Stimulated activated CD4-positive, alpha-beta T cell treated with anti-CD3 and anti-CD28 coated beads, Interleukin-2, amount 100 ng/mL, for 24 hours (primary cell): ENCODE data around the gene HSPB2.
"Not testable (repeated sequence)": the region's sequence is repeated elsewhere in the genome, so short reads cannot be mapped to it uniquely, and the experiment has no call there.

Experiments
- DNase-seq, 2 donors: peaks; one replicate each; pipeline ENCODE4 v3.0.0-alpha.2; 2020

The HSPB2 gene, protein sequence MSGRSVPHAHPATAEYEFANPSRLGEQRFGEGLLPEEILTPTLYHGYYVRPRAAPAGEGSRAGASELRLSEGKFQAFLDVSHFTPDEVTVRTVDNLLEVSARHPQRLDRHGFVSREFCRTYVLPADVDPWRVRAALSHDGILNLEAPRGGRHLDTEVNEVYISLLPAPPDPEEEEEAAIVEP

DNA sequence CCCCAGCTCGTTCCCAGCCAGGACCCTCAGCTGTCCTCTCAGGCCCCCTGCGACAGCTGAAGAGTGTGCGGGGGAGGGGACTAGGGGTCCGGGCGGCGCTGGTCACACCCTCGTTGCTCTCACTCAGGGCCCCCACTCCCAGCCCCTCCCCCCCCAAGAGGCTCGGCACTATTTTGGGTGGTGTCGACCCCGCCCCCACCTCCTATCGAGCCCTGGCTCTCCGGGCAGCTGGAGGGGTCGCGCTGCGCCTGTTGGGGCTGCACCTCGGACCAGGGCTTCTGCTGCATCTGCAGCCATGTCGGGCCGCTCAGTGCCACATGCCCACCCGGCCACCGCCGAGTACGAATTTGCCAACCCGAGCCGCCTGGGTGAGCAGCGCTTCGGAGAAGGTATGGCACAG is at the start of gene HSPB2:
Gene HSPB2 (plus strand): TSS at position 200 of the 400 bp plus-strand sequence. CDS start 96 bp downstream, at position 296.
- DNase-seq: no peak

DNA sequence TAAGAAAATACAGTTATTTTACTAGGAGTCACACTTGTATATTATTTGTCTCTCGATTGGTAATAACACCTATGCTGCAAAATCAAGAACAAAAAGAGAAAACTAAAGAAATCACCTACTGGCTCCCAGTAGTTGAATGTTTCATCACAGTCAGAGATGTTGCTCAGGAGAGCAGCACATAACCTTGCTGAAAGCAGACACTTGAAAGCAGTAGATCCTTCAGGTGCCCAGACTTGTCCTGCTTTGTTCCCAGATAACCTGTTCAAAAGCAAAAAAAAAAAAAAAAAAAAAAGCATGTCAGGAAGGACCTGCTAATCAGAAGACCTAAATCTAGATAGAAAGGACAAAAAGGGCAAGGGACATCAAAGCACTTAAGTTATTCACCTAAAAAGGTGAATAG is 42.4 kb upstream of the HSPB2 start:
- DNase-seq: no peak

DNA sequence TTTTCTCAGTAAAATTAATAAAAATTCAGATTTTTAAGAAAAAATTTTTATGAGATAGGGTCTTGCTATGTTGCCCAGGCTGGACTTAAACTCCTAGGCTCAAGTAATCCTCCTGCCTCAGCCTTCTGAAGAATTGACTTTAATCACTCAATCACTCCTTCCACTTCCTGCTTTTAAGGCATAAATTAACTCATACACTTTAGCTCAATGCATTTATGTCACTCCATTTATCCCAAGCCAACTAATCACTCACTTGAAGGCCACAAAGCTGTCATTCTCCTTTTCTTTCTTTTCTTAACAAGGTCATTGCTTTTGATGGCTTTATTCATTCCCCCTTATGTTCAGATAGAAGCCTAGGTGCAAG is 42.0 kb upstream of the HSPB2 start:
- no peak for DNase-seq

DNA sequence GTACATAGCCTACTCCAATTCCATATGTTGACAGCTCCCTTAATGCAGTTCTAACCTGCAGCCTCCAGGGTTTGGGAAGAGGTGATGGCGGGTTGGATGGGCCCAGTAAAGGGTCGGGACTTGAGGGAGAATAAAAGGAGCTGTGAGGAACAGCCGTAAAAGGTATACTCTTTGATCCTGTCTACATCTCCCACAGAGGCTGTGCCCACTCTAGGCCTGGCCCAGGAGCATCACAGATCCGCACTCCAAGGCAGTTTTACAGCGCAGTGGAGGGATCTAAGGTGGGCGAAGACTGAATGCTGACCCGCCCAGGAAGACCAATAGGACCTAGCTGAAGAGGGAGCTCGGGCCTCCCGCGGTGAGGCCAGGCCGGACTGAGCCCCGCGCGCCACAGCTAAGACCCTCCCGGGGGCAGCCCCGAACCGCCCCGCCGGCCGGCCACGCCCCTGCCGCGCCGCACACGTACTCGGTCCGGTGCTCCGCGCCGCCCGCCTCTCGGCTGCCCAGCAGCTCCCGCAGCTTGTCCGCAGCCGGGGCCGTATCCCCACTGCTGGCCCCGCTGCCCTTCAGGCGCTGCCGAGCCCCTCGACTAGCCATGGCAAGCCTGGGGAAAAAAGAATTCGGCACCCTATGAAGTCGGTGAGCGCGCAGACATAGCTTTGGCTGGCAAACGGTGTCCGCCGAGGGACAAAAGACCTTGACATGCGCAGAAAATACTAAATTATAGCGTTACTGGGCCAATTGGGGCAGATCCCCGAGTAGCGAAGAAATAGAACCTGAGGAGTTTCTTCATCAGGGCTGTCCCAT is 41.4 kb upstream of the HSPB2 start, which contains the start of gene ALG9:
Gene ALG9 (minus strand): TSS at position 696 of the 807 bp plus-strand sequence. CDS start 99 bp downstream, at position 597.
- DNase-seq: peak; percentile 93 to 94

DNA sequence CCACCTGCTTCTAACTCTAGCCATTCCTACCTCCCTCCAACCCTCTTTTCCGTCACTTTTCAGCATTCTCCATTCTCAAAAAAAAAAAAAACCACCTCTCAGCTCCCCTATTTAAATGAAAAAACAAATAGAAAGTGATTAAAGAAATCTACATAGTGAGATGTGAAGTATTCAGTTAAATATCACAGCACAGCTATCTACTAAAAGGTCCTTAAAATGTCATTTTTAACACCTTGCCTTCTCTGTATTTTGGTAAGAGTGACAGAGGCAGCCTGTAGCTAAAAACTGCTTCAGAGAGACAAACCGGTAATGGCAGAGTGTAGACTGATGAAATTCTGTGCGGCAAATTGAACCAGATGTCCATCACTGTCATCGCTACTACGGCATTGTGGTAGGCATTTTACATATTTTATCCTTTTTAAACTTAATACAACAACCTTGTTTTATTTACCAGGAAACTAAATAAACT is 40.8 kb upstream of the HSPB2 start:
- DNase-seq: no peak

DNA sequence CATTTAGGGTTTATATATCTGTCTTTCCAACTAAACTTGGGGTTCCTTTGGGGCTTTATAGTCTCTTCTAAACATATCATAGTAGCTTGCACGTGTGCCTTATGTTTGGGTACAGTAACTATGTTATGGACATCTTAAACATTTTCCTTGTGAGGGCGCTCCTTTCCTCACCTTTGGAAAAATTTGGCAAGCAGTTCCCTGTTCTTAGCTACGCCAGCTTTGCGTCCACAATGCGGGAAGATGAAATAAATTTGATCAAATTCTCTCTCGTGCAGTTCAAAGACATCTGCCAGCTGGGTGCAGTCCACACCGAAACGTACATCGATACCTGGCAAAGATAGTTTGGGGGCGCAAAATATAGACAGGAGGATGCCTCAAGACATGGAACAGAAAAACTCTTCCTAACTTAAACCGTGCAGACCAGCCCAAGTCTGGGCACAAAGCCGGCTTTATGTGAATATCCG is 34.1 kb upstream of the HSPB2 start:
- no peak for DNase-seq

DNA sequence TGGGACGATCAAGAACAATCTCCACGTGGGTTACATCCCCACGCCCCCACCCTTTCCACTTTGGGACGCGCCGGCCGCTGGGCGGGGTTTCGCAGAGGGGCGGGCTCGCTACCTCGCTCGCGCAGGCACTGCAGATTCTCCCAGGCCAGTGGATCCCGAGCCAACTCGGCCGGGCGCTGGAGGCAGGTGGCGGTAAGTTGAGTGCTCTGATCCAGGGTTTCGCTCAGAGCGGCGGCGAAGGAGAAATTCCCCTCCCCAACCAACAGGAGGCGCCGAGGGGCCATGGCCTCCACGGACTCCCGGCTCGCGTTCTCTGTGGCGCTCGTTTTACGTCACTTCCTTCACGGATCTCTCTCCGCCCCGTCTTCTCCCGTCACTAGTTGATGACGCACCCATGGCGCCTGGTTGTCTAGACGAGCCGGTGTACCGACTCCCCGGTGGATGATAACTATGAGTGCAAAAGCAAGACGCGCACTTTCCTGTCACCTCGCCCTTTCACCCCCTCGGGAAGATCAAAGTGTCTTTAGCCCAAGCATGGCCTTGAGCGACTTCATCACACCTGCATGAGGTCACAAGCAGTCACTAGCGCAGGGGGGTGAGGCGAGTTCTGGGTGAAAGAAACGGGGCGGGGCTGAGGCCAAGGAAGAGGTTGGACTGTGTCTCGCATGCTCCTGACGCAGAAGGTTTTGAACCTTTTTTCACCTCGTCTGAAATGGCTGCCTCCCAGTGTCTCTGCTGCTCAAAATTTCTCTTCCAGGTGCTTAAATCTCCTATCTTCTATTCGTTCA is 33.5 kb upstream of the HSPB2 start, which contains the start of the genes CFAP68 and FDXACB1:
Gene CFAP68 (plus strand): TSS at position 693 of the 788 bp plus-strand sequence. CDS start 20 bp downstream, at position 713.
Gene FDXACB1 (minus strand): TSS at position 317 of the 788 bp plus-strand sequence. CDS start 33 bp downstream, at position 284.
- peak; percentile 93 to 94 for DNase-seq

DNA sequence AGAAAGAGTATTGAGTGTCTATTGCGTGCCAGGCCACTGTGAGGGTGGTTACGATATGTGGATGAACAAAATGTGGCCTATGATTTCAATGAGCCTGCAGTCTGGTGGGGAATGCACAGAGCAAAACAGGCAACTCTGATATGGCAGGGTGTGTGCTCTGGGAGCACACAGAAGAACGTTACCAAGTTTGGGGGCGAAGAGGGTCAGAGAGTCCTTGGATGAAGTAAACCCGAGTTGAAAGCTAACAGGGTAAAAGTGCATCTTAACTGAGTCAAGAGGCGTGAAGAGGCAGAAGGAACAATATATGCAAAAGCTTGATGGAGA is 32.9 kb upstream of the HSPB2 start:
- no peak for DNase-seq

DNA sequence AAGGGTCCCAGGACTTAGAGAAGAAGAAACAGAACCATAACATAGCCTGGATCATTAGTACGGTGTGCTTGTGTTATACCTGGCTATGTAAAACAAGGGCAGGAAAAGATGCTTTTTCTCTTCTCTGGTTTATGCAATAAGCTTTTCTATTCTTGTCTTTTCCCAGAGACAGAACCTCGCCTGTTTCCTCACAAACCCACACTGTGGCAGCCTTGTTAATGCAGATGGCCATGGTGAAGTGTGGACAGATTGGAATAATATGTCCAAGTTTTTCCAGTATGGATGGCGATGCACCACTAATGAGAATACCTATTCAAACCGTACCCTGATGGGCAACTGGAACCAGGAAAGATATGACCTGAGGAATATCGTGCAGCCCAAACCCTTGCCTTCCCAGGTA is 30.3 kb upstream of the HSPB2 start:
- no peak for DNase-seq

DNA sequence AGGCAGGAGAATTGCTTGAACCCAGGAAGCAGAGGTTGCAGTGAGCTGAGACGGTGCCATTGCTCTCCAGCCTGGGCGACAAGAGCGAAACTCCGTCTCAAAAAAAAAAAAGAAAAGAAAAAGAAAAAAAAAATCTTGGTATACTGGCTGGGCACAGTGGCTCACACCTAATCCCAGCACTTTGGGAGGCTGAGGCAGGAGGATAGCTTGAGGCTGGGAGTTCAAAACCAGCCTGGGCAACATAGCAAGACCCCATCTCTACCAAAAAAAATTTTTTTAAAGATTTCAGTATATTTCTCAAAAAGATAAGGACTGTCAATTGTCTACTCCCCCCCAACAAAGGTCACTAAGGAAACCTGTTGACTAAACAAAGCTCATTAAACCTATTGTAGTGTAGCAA is 27.5 kb upstream of the HSPB2 start:
- DNase-seq: not testable (repeated sequence)

DNA sequence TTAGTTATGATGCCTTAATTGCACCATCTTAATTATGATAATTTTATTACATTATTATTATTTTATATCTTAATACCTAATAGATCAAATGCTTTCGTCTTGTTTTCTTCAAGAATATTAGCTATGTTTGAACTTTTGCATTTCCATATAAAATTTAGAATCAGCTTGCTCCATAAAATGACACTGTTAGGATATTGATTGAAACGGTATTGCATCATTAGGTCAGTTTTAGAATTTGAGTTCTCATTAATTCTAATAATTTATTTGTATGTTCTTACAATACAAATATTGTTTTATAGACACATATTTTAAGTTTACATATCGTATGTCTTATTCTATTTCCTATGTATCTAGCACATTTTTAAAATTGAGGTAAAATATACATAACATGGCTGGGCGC is 26.5 kb upstream of the HSPB2 start:
- DNase-seq: no peak

DNA sequence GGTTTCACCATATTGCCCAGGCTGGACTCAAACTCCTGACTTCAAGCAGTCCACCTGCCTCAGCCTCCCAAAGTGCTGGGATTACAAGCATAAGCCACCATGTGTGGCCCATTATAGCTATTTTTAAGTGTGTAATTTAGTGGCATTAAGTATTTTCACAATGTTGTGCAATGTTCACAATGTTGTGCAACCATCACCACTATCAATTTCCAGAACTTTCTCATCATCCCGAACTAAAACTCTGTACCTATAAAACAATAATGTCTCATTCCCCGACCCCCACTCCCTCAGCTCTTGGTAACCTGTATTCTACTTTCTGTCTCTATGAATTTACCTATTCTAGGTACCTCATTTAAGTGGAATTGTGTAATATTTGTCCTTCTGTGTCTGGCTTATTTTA is 25.7 kb upstream of the HSPB2 start:
- DNase-seq: no peak

DNA sequence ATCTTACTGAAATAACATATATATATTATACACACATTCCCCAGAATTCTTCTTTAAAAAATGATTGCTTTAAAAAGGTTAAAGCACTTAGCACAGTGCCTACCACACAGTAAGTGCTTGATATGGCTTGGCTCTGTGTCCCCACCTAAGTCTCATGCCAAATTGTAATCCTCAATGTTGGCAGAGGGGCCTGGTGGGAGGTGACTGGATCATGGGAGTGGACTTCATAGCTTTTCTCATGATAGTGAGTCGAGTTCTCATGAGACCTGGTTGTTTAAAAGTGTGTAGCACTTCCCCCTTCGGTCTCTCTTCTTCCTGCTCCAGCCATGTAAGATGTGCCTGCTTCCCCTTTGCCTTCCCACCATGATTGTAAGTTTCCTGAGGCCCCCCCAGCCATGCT is 7.1 kb upstream of the HSPB2 start:
- no peak for DNase-seq

DNA sequence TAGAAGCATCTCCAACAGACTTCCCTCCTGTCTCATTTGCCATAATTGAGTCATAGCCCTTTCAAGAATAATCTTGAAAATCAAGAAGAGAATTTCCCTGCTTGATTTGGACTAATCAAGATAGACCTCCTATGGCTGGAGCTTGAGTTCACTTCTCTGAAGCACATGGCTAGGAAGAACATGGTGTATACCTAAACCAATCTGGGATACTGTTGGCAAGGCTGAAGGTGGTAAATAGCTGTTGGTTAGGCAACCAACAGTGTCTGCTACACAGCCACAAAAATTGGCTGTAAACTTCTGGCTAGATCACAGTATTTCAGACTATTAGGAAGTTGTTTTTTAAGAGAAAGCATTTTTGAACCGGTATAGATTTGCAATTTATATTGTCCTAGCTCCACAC is 5.9 kb upstream of the HSPB2 start:
- DNase-seq: no peak

DNA sequence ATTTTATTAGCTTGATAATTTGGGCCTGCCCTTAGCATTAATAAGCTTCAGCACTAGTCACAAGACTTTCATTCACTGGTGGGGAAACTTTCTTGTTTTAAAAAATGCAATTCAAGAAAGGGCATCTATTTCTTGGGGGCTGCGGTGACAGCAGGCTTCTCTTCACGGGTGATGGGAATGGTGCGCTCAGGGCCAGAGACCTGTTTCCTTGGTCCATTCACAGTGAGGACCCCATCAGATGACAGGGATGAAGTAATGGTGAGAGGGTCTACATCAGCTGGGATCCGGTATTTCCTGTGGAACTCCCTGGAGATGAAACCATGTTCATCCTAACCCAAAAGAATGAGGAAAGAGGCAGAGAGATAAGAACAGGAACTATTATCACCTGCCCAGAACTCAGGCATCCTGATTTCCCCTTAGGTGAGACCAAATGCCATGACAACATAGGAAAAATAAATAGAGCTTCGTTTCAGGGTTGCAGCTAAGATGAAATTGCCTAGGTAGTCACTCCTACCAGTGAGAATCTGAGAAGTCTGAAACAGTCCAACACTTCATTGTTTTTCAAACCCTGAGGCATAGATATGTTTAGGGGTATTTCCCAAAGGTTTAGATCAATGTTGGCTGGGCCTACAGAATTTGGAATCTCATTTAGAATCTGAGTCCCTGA is 3.8 kb upstream of the HSPB2 start:
- no peak for DNase-seq

DNA sequence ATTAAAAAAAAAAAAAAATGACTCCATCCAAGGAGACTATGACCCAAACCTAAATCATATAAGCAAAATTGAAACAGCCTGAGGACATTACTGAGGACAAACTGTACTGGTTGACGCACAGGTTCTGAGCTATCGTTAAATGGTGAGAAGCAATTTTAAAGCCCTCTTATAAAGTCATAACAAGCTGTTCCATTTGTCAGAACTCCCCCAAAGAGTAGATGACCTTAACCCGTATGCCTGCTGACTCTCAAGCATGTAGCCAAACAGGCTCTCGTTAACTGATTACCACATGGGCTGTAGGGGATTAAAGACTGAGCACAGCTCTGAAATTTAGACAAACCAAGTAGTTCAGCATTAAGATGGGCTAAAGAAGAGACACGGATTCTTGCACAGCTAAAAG is 3.2 kb upstream of the HSPB2 start:
- no peak for DNase-seq

DNA sequence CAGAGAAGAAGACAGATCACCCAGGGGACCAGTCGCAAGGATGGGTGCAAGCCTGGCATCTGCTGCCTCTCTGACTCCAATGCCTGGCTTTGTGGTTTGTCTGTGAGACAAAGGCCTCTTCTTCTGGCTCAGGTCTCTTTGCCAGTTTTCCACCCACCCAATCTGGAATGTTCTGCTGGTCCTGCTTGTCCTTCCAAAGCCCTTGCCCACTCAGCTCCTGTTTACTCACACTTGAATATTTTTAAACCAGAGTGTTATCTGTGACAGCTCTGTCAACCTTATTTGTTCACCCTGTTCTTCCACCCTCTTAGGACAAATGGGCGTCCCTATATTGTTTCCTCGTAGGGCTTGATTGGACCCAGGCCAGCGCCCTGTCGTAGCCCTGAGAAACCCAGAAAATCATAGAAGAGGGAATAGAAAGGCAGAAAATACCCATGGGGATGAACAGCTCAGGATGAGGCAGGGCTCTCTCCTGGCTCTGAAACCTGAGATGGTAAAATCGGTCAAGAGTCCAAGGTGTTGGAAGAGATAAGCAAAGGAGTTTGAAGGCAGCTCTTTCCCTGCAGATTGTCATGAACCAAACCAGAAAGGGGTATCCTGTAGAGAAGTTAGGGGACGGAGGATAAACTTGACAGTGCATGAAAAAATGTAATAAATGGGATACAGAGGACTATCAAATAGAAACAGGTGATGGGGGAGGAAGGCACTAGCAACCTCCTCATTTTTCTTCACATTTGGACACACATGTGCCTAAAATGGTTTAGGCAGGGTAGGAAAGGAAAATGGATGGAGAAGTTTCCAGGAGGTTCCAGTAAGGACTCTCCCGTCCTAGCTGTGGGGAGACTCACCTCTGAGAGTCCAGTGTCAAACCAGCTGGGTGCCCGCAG is 1.6 kb upstream of the HSPB2 start:
- DNase-seq: no peak

DNA sequence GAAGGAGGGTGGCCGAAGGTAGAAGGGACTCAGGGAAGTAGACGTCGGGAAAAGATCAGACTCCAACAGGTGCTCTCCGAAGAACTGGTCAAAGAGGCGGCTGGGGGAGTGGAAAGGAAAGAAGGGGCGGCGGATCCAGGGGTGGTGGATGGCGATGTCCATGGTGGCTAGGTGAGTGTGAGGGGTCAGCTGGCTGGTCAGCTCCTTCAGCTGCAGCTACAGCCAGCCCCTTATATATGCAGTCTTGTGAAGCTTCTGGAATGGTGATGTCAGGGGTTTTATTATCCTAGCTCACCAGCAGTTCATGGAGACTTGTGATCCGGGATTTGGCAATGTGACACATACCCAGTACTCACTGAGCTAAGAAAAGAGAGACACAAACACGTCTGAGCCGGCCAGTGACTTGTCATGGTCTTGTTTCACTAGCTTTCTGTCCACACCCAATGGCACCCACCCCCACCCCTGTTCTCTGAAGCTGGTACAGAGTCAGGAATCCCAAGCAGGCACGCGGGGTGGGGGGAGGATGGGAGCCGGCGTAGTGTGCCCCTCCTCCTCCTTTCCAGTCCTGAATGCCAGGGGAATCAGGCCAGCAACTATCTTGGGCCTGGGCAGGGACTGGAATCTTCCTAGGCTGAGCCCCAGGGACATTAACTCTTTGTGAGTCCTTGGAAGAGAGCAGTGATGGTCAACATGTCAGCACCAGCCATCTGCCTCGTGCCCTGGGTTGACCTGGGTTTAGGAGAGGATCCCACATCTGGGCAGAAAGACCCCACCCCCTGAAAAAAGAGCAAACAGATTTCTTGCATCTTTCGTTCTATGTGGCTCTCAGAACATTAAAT is 752 bp upstream of the HSPB2 start, which contains the start of gene CRYAB:
Gene CRYAB (minus strand): TSS at position 208 of the 839 bp plus-strand sequence. CDS start 46 bp downstream, at position 162.
- no peak for DNase-seq

DNA sequence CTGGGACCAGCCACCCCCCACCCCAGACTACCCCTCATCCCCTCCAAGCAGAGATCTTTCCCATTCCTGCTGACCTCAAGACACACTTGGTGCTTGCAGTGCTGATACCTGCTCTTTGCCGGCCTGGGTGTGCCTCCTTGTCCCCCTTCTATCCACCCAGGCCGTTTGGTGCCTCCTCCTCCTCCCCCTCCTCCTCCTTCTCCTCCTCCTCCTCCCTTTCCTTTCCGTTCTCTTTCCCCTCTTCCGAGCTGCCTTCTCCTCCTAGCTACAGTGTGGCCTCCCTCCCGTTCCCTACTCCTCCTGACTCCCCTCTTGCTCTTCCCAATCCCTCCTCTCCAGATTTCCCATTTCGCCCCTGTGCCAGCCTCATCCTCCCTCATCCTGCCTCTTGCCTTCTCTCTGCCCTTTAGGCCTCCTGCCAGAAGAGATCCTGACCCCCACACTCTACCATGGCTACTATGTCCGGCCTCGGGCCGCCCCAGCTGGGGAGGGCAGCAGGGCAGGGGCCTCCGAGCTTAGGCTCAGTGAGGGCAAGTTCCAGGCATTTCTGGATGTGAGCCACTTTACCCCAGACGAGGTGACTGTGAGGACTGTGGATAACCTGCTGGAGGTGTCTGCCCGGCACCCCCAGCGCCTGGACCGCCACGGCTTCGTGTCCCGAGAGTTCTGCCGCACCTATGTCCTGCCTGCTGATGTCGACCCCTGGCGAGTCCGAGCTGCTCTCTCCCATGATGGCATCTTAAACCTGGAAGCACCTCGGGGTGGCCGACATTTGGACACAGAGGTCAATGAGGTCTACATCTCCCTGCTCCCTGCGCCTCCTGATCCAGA is 712 bp downstream of the HSPB2 start:
- no peak for DNase-seq

DNA sequence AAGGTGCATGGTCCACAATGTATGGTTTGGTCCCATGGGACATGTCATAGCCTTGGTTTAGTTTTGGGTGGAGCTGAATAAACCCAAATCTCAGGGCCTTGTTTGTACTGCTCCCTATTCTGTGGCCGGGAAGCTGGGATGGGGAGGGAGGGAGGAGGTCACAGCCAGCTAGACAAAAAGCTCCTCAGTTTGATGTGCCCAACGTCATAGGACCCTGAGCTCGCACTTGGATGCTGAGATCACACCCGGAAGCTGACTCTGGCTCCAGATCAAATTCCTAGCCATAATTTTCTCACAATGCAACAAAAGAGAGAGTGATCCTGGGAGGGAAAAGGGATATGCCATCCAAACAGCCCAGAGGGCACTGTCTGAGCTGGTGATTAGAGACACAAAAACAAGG is 1.5 kb downstream of the HSPB2 start:
- no peak for DNase-seq
